Neutrophil (primary cell): Measurements from ENCODE around the gene MRPL54.

Experiments
- H3K27ac ChIP-seq: fragments of 200-600 bp; sonication (generic); 2 replicates; pipeline ENCODE4 v1.5.1; 2016; ENCODE audit warnings: mild to moderate bottlenecking, moderate library complexity
- H3K27me3 ChIP-seq: fragments of 200-600 bp; sonication (generic); 2 replicates; pipeline ENCODE4 v1.6.0; 2016; ENCODE audit warnings: mild to moderate bottlenecking
- H3K36me3 ChIP-seq: fragments of 200-600 bp; sonication (generic); 2 replicates; pipeline ENCODE4 v1.5.1; 2017
- H3K4me1 ChIP-seq, 2 experiments: fragments of 200-600 bp in 1 of 2; sonication (generic) in 1 of 2; 1 replicate in 1 of 2; 2 replicates in 1 of 2; pipeline versions ENCODE4 v1.5.1 to v1.6.1; 2013 to 2016; ENCODE audit warnings: low read depth in 1 of 2, low read length in 1 of 2, mild to moderate bottlenecking in 1 of 2, moderate library complexity in 1 of 2; ENCODE audit not compliant: control insufficient read depth in 1 of 2, insufficient read depth in 1 of 2
- H3K4me3 ChIP-seq, 2 experiments: fragments of 200-600 bp in 1 of 2; sonication (generic) in 1 of 2; 1 replicate in 1 of 2; 2 replicates in 1 of 2; pipeline ENCODE4 v1.5.1; 2013 to 2016; ENCODE audit warnings: low read depth in 1 of 2, low read length in 1 of 2, mild to moderate bottlenecking in 1 of 2, moderate library complexity in 1 of 2
- H3K9me3 ChIP-seq: fragments of 200-600 bp; sonication (generic); 2 replicates; pipeline ENCODE4 v1.5.1; 2016
- TF ChIP-seq, protein P1 (sequence below): fragments of 200-600 bp; sonication (generic); IDR thresholded peaks from 2 replicates; pipeline ENCODE4 v1.5.1; 2016; ENCODE audit warnings: antibody characterized with exemption

MRPL54 gene

DNA sequence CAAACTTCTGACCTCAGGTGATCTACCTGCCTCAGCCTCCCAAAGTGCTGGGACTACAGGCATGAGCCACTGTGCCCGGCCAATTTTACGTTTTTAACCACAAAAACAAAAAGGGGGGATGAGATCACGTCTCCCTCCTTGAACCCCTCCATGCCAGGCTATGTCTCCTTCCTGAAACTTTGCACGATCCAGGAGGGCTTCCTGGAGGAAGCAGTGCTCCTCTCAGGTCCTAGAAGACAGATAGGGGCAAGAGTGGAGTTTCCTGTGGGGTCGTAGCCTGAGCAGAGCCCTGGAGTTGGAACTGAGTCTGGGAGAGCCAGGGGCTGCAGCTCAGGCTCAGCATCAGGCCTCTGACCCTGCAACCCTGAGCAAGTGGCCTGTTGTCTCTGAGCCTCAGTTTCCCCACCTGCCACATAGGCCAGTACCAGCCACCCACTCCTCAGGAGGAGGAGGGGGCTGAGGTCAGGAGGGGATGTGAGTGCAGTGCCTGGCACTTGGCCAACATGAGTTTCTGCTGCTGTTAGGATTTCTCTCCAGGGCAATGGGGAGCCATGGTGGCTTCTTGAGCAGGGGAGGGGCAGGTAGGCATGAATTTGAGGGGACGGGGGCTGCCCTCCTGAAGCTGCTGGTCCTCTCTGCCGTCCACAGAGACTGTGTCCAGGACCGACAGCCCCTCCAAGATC, 17.0 kb upstream of the MRPL54 start:
- no peak overlapping the region for H3K27ac ChIP-seq
- TF ChIP-seq, protein P1, sequence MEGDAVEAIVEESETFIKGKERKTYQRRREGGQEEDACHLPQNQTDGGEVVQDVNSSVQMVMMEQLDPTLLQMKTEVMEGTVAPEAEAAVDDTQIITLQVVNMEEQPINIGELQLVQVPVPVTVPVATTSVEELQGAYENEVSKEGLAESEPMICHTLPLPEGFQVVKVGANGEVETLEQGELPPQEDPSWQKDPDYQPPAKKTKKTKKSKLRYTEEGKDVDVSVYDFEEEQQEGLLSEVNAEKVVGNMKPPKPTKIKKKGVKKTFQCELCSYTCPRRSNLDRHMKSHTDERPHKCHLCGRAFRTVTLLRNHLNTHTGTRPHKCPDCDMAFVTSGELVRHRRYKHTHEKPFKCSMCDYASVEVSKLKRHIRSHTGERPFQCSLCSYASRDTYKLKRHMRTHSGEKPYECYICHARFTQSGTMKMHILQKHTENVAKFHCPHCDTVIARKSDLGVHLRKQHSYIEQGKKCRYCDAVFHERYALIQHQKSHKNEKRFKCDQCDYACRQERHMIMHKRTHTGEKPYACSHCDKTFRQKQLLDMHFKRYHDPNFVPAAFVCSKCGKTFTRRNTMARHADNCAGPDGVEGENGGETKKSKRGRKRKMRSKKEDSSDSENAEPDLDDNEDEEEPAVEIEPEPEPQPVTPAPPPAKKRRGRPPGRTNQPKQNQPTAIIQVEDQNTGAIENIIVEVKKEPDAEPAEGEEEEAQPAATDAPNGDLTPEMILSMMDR, result no peak
- no peaks in the 10 kb centered on the region for H3K4me1 ChIP-seq
- H3K27me3 ChIP-seq, result no peaks in the 10 kb centered on the region
- no peak overlapping the region for H3K4me3 ChIP-seq
- H3K9me3 ChIP-seq, result no peaks in the 10 kb centered on the region
- peaks cover 12% of the 10 kb centered on the region for H3K36me3 ChIP-seq

DNA sequence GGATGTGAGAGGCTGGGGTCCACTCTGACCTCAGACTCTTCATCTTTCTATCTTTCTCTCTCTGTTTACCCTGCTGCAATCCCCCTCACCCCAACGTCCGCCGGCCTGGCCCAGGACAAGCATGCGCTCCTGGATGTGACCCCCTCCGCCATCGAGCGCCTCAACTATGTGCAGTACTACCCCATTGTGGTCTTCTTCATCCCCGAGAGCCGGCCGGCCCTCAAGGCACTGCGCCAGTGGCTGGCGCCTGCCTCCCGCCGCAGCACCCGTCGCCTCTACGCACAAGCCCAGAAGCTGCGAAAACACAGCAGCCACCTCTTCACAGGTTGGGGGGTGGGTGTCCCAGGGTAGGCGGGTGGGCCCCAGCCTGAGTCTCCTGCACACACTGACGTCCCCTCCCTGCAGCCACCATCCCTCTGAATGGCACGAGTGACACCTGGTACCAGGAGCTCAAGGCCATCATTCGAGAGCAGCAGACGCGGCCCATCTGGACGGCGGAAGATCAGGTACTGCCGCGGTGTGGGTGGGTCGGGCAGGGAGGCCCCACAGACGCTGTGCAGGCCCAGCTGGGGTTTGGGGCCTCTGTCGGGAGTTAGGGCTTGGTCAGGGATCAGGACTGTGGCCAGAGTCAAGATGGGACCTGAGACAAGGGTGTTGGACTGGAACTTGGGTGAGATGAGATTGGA, 16.0 kb upstream of the MRPL54 start:
- Histone ChIP-seq H3K4me1 (no peaks in the 10 kb centered on the region), H3K9me3 (no peaks in the 10 kb centered on the region), H3K4me3 (no peak overlapping the region), H3K27ac (no peak overlapping the region), H3K36me3 (peaks cover 22% of the 10 kb centered on the region), H3K27me3 (no peaks in the 10 kb centered on the region)
- TF ChIP-seq, protein P1, result no peak

DNA sequence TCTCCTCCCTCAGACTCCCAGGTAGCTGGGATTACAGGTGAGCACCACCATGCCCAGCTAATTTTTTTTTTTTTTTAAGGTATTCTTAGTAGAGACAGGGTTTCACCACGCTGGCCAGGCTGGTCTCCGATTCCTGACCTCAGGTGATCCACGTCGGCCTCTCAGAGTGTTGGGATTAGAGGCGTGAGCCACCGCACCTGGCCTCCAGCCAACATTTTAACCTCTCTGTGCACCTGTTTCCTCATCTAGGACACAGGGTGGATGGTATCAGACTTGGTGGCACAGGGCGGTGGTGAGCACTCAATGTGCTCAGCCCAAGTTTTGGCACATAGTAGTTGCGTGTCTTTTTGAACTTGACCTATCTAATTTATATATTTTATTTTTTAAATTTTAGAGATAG, 13.5 kb upstream of the MRPL54 start:
- Histone ChIP-seq H3K9me3 (no peaks in the 10 kb centered on the region), H3K4me3 (no peak overlapping the region), H3K27ac (no peak overlapping the region), H3K27me3 (no peaks in the 10 kb centered on the region), H3K36me3 (peaks cover 47% of the 10 kb centered on the region), H3K4me1 (no peaks in the 10 kb centered on the region)
- TF ChIP-seq, protein P1, result no peak

DNA sequence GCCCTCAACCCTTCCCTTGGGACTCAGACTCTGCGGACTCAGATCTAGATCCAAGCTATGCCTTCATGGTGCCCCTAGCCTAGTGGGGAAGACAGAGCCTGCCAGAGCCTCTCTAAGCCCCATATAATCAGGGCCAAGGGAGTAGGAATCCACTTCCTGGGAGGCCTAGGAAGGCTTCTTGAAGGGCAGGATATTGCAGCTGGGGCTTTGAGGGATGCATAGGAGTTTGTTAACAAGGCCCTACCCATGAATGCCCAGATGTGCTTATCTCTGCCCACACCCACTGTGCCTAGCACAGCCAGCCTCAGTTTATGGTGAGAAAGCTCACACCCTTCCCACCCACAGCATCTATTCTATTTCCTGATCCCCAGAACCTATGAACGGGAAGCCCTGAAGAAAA, 12.3 kb upstream of the MRPL54 start:
- Histone ChIP-seq H3K4me3 (no peak overlapping the region), H3K36me3 (peaks cover 52% of the 10 kb centered on the region), H3K9me3 (no peaks in the 10 kb centered on the region), H3K27me3 (no peaks in the 10 kb centered on the region), H3K4me1 (no peaks in the 10 kb centered on the region), H3K27ac (no peak overlapping the region)
- TF ChIP-seq, protein P1, result no peak

DNA sequence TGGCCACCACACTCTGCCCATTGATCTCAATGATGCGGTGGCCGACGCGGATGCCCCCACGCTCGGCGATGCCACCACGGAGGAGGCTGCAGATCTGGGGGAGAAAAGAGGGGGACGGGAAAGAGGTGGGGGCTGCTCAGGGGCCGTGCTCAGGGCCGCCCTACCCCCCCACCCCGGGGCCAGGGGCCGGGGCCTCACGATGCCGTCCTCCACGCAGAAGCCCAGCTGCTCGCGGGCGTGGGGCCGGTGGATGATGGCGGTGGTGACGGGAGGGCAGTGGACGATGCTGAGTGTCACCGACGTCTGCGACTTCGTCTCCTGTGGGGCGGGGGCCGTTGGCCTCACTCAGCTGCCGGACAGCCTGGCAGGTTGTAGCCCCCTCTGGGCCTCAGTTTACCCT, 11.2 kb upstream of the MRPL54 start:
- TF ChIP-seq, protein P1, result no peak

More for the DNA sequence above, 11.2 kb upstream of the MRPL54 start:
- no peaks in the 10 kb centered on the region for H3K27me3 ChIP-seq
- peaks cover 52% of the 10 kb centered on the region for H3K36me3 ChIP-seq
- no peaks in the 10 kb centered on the region for H3K9me3 ChIP-seq
- no peak overlapping the region for H3K4me3 ChIP-seq
- no peaks in the 10 kb centered on the region for H3K4me1 ChIP-seq
- H3K27ac ChIP-seq, result no peak overlapping the region
